AG04449 (cell line): ENCODE data around the gene ADGRB3.

Source experiments
- CTCF ChIA-PET: fragments of 350-600 bp; formaldehyde crosslinking; extraction: SDS; loops from one replicate; lab custom pipeline; 2021; ENCODE audit warnings: antibody characterized with exemption; lab: Yijun Ruan, JAX
- POLR2A ChIA-PET: fragments of 400-600, 350-600 bp; formaldehyde crosslinking; extraction: SDS; loops from one replicate; lab custom pipeline; 2020; ENCODE audit warnings: antibody characterized with exemption, inconsistent platforms; lab: Yijun Ruan, JAX
- DNase-seq: peaks from one replicate; pipeline ENCODE4 v3.0.0-alpha.2; 2010; ENCODE audit warnings: low read depth, low spot score
- H3K4me3 ChIP-seq: 2 replicates; pipeline ENCODE4 v1.5.1; 2011; ENCODE audit warnings: low read depth, mild to moderate bottlenecking, control low read depth, low read length
- CTCF ChIP-seq: IDR thresholded peaks from one replicate; pipeline ENCODE4 v1.5.1; 2011; ENCODE audit warnings: mild to moderate bottlenecking, moderate library complexity, low read length, control low read depth, inconsistent platforms; ENCODE audit not compliant: insufficient read depth; ENCODE audit errors: missing control alignments

Gene ADGRB3

DNA sequence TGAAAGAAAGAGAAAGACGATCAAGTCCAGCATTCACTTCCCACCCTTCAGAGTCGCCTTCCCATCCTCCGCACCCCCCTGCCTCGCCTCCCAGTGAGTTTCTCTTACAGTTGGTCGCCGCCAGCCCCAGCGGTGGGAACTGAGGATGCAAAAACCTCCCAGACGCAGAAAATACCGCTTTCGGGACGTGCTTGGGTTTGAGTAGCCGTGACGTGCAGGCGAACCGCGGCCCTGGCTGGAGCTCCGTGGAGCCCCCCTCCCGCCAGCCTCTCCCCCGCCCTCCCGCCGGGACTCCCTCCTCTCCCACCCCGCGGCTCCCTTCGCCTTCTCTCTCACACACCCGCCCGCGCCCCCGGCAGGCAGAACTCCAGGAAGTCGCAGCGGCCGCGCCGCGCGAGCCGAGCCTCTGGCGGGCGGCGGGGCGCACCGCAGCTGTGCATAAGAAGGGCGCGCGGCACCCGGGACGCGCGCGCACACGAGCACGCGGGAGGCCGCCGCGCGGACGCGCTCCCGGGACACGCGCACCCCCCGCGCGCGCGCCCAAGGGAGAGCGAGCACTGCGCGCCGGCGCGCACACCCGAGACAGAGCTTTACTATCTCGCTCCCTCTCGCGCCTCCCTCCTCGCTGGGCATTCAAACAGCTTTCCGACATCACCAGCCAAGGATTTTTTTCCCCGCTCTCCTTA lies at the start of gene ADGRB3:
Gene ADGRB3, plus strand, starts transcription at position 557 of the 686 bp plus-strand sequence. CDS start 3,394 bp downstream, outside the sequence.
- no peak for DNase-seq
- ChIA-PET CTCF (interaction anchor here (1.1 kb wide), 1 partner anchor 11 kb away, joined by 3 read pairs; no protein-coding TSS in a partner anchor), POLR2A (no interaction called here)
- TF ChIP-seq CTCF = no peak
- peak within 1 kb of the TSS; percentile 60 for H3K4me3 ChIP-seq

- POLR2A ChIA-PET = no interaction called here
- no peak for TF ChIP-seq CTCF
- CTCF ChIA-PET = no interaction called here
- no peak for DNase-seq
- no peak overlapping the region for H3K4me3 ChIP-seq
Observed at GRCh38 chr6:68593558-68593957, 41.5 kb upstream of the ADGRB3 start.

- no peak for TF ChIP-seq CTCF
- no peak overlapping the region for H3K4me3 ChIP-seq
- no peak for DNase-seq
- POLR2A ChIA-PET = no interaction called here
- CTCF ChIA-PET = no interaction called here
Observed at GRCh38 chr6:68597642-68598041, 37.4 kb upstream of the ADGRB3 start.

DNA sequence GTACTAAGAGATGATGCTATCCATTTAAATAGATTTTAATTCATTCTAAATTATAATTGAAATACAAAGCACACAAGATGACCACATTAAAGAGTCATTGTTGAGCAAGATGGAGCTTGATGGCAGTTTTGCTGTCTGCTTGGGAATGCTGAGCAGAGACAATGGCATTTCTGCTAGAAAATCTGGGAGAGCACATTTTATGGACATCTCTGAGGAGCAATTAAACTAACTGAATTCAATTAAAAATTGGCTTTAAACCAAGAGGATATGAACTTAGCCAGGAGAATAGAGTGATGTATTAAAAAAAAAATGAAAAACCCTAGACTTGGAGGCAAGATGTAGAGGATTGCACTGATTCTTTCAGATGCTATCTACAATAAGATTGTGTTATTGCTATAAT lies 19.1 kb upstream of the ADGRB3 start:
- ChIA-PET POLR2A (no interaction called here), CTCF (no interaction called here)
- no peak overlapping the region for H3K4me3 ChIP-seq
- no peak for DNase-seq
- no peak for TF ChIP-seq CTCF

GRCh38 chr6:68625998-68626397 lies 9.1 kb upstream of the ADGRB3 start:
- H3K4me3 ChIP-seq = no peak overlapping the region
- DNase-seq = no peak
- ChIA-PET POLR2A (no interaction called here), CTCF (no interaction called here)
- no peak for TF ChIP-seq CTCF

DNA sequence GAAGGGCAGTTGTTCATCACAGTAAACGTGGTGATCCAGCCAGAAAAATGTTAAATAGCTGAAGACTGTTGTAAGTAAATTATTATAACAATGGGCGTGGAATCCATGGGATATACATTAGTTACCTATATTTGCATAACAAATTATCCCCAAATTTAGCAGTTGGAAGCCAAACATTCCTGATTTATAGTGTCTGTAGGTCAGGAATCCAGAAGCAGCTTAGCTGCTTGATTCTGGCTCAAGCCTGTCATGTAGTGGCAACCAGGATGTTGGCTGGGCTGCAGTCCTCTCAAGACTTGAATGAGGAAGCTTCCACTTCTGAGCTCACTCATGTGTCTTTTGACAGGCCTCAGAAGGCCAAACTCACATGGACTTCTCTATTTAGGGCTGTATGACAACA lies 6.9 kb upstream of the ADGRB3 start:
- no peak overlapping the region for H3K4me3 ChIP-seq
- DNase-seq = no peak
- CTCF ChIA-PET = interaction anchor here (1.0 kb wide), 1 partner anchor 9 kb away, joined by 3 read pairs; no protein-coding TSS in a partner anchor
- POLR2A ChIA-PET = no interaction called here
- no peak for TF ChIP-seq CTCF
